Measurements from ENCODE around the gene DRC1.

DNA sequence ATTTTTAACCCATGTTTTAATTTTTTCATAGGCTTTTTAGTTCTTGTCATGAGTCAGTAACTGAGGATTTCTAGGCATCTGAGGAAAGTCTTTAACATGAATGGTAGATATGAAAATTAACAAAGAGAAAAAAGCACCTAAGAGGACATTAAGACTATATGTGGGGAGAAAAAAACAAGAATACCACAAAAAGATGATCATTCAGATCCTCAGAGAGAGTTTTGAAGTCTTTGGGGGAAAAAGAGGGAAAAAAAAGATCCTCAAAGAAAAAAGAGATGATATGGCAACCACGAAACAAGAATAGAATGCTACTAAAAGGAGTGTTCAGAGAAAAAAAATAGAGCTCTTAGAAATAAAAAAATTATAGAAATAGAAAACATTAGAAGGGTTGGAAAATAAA, 8.1 kb downstream of the DRC1 start:
- TF ChIP-seq ZNF274 (IDR thresholded peaks at IDR 0.05; ENCODE audit: low read depth, low read length): no peak
- TF ChIP-seq YY1 (IDR thresholded peaks at IDR 0.05; ENCODE audit: insufficient read depth, insufficient read length): no peak
- TF ChIP-seq SUZ12 (IDR thresholded peaks at IDR 0.05; ENCODE audit: extremely low read depth, insufficient read depth, insufficient read length): no peak

All from NT2/D1 (cell line).